Measurements from ENCODE around the gene SNTA1. TPM values are rescaled to one million over a fixed set of nuclear protein-coding genes. Genes with fewer than 3 reads are reported as not detected.

SNTA1 gene
- total and polyA plus RNA-seq, 2 of the 13 experiments (the other 11 are each of a cell fraction or from before 2014, with no cell fraction given) = 16.4 to 18.3 TPM

- TF ChIP-seq ARID4A (CRISPR knock-in tag; IDR thresholded peaks at IDR 0.05; ENCODE audit: borderline replicate concordance) (peak; percentile 80; the same call in 1 of the 2 replicates), FOXJ3 (CRISPR knock-in tag; IDR thresholded peaks at IDR 0.05; ENCODE audit: borderline replicate concordance) (peak; percentile 97), RBM39 (IDR thresholded peaks at IDR 0.05; ENCODE audit: low read depth, low read length, poor library complexity, severe bottlenecking) (no peak), ZNF296 (CRISPR knock-in tag; conservative IDR thresholded peaks at IDR 0.05) (no peak), RBAK (CRISPR knock-in tag; IDR thresholded peaks at IDR 0.05) (no peak), POLR2A (IDR thresholded peaks at IDR 0.05; ENCODE audit: insufficient read depth in 1 of 2, low read depth in 2 of 2, low read length in 2 of 2) (no peak), ZKSCAN5 (CRISPR knock-in tag; IDR thresholded peaks at IDR 0.05) (0 out of 2 replicates have a peak, but pooled peaks have one; percentile 29), FOXO4 (CRISPR knock-in tag; conservative IDR thresholded peaks at IDR 0.05) (no peak), POGK (CRISPR knock-in tag; conservative IDR thresholded peaks at IDR 0.05) (peak; percentile 91), ZNF569 (CRISPR knock-in tag; IDR thresholded peaks at IDR 0.05; ENCODE audit: borderline replicate concordance) (peak; percentile 3; the same call in 1 of the 2 replicates), FOSL2 (CRISPR knock-in tag; IDR thresholded peaks at IDR 0.05) (peak; percentile 100), POLR2G (IDR thresholded peaks at IDR 0.05; ENCODE audit: low read depth, low read length) (no peak), ZBTB7B (CRISPR knock-in tag; IDR thresholded peaks at IDR 0.05) (peak; percentile 96), HOMEZ (CRISPR knock-in tag; IDR thresholded peaks at IDR 0.05; ENCODE audit: low read depth) (peak; percentile 96), U2AF1 (optimal IDR thresholded peaks at IDR 0.05; ENCODE audit: low read depth, low read length) (no peak), ZNF678 (CRISPR knock-in tag; IDR thresholded peaks at IDR 0.05) (no peak), MAFF (IDR thresholded peaks at IDR 0.05; ENCODE audit: low read depth, low read length) (peak; percentile 36; the same call in 1 of the 2 replicates), GATAD2A (CRISPR knock-in tag; IDR thresholded peaks at IDR 0.05) (peak; percentile 100)
Measured at GRCh38 chr20:33373735-33374605, 69.6 kb downstream of the SNTA1 start (continued).
